HUES48 (cell line): ENCODE measurements around the gene OSGIN1.

Experiments
- H3K27ac ChIP-seq: one replicate; pipeline ENCODE4 v1.7.0; 2013; ENCODE audit warnings: low read depth, low read length, inconsistent platforms
- H3K27me3 ChIP-seq: 2 replicates; pipeline ENCODE4 v1.6.1; 2013; ENCODE audit warnings: mild to moderate bottlenecking, low read length; ENCODE audit not compliant: control insufficient read depth, insufficient read depth
- H3K36me3 ChIP-seq: 2 replicates; pipeline ENCODE4 v1.6.1; 2013; ENCODE audit warnings: low read length; ENCODE audit not compliant: control insufficient read depth, insufficient read depth
- H3K4me1 ChIP-seq: 2 replicates; pipeline ENCODE4 v1.6.1; 2013; ENCODE audit warnings: mild to moderate bottlenecking, low read length; ENCODE audit not compliant: control insufficient read depth, insufficient read depth
- H3K4me3 ChIP-seq: 2 replicates; pipeline ENCODE4 v1.5.1; 2013; ENCODE audit warnings: mild to moderate bottlenecking, low read depth, low read length
- H3K9ac ChIP-seq: 2 replicates; pipeline ENCODE4 v1.6.1; 2013; ENCODE audit warnings: mild to moderate bottlenecking, low read depth, low read length, moderate library complexity
- H3K9me3 ChIP-seq: 2 replicates; pipeline ENCODE4 v1.6.1; 2013; ENCODE audit warnings: low read length; ENCODE audit not compliant: control insufficient read depth, insufficient read depth

Gene OSGIN1

GRCh38 chr16:83978401-83978904, 25.4 kb downstream of the OSGIN1 start:
- Histone ChIP-seq H3K4me3 (no peak overlapping the region), H3K27ac (no peak overlapping the region), H3K36me3 (no peaks in the 10 kb centered on the region), H3K4me1 (no peaks in the 10 kb centered on the region), H3K9me3 (0 out of 2 replicates have a peak, but pooled peaks cover 2% of the 10 kb centered on the region), H3K9ac (no peak overlapping the region), H3K27me3 (no peaks in the 10 kb centered on the region)

GRCh38 chr16:83979441-83979840, 26.4 kb downstream of the OSGIN1 start:
- Histone ChIP-seq H3K4me3 (no peak overlapping the region), H3K27ac (peak overlapping the region; percentile 75), H3K4me1 (no peaks in the 10 kb centered on the region), H3K27me3 (no peaks in the 10 kb centered on the region), H3K9ac (no peak overlapping the region), H3K36me3 (no peaks in the 10 kb centered on the region), H3K9me3 (0 out of 2 replicates have a peak, but pooled peaks cover 2% of the 10 kb centered on the region)

GRCh38 chr16:83980794-83981193, 27.8 kb downstream of the OSGIN1 start:
- 0 out of 2 replicates have a peak, but pooled peaks cover 2% of the 10 kb centered on the region for H3K9me3 ChIP-seq
- H3K9ac ChIP-seq: no peak overlapping the region
- H3K4me3 ChIP-seq: no peak overlapping the region
- H3K4me1 ChIP-seq: no peaks in the 10 kb centered on the region
- H3K36me3 ChIP-seq: no peaks in the 10 kb centered on the region
- no peak overlapping the region for H3K27ac ChIP-seq
- no peaks in the 10 kb centered on the region for H3K27me3 ChIP-seq

- Histone ChIP-seq H3K4me1 (no peaks in the 10 kb centered on the region), H3K9ac (no peak overlapping the region), H3K9me3 (0 out of 2 replicates have a peak, but pooled peaks cover 2% of the 10 kb centered on the region), H3K27me3 (no peaks in the 10 kb centered on the region), H3K36me3 (no peaks in the 10 kb centered on the region), H3K27ac (no peak overlapping the region), H3K4me3 (no peak overlapping the region)
These were observed 28.8 kb downstream of the OSGIN1 start for GRCh38 chr16:83981799-83982198.

GRCh38 chr16:83983491-83983890, 30.5 kb downstream of the OSGIN1 start:
- Histone ChIP-seq H3K9me3 (0 out of 2 replicates have a peak, but pooled peaks cover 2% of the 10 kb centered on the region), H3K4me3 (no peak overlapping the region), H3K27ac (no peak overlapping the region), H3K27me3 (no peaks in the 10 kb centered on the region), H3K4me1 (peaks cover 5% of the 10 kb centered on the region; the same call in 1 of the 2 replicates), H3K36me3 (no peaks in the 10 kb centered on the region), H3K9ac (no peak overlapping the region)

- Histone ChIP-seq H3K4me1 (peaks cover 5% of the 10 kb centered on the region; the same call in 1 of the 2 replicates), H3K27me3 (no peaks in the 10 kb centered on the region), H3K9me3 (no peaks in the 10 kb centered on the region), H3K9ac (no peak overlapping the region), H3K27ac (no peak overlapping the region), H3K4me3 (no peak overlapping the region), H3K36me3 (no peaks in the 10 kb centered on the region)
These were observed 36.3 kb downstream of the OSGIN1 start for GRCh38 chr16:83989300-83989699.

- Histone ChIP-seq H3K4me1 (peaks cover 5% of the 10 kb centered on the region; the same call in 1 of the 2 replicates), H3K27me3 (no peaks in the 10 kb centered on the region), H3K9me3 (no peaks in the 10 kb centered on the region), H3K27ac (no peak overlapping the region), H3K36me3 (no peaks in the 10 kb centered on the region), H3K9ac (no peak overlapping the region), H3K4me3 (no peak overlapping the region)
These were observed 37.5 kb downstream of the OSGIN1 start for GRCh38 chr16:83990492-83990891.

- Histone ChIP-seq H3K27me3 (no peaks in the 10 kb centered on the region), H3K9me3 (no peaks in the 10 kb centered on the region), H3K4me1 (no peaks in the 10 kb centered on the region), H3K9ac (no peak overlapping the region), H3K27ac (no peak overlapping the region), H3K4me3 (no peak overlapping the region), H3K36me3 (no peaks in the 10 kb centered on the region)
These were observed 39.6 kb downstream of the OSGIN1 start for GRCh38 chr16:83992624-83993023.

GRCh38 chr16:83994087-83994486, 41.0 kb downstream of the OSGIN1 start:
- H3K27ac ChIP-seq: no peak overlapping the region
- H3K4me1 ChIP-seq: no peaks in the 10 kb centered on the region
- no peaks in the 10 kb centered on the region for H3K27me3 ChIP-seq
- no peaks in the 10 kb centered on the region for H3K9me3 ChIP-seq
- H3K4me3 ChIP-seq: no peak overlapping the region
- H3K9ac ChIP-seq: no peak overlapping the region
- no peaks in the 10 kb centered on the region for H3K36me3 ChIP-seq

GRCh38 chr16:83994703-83995102, 41.7 kb downstream of the OSGIN1 start:
- Histone ChIP-seq H3K4me3 (no peak overlapping the region), H3K4me1 (no peaks in the 10 kb centered on the region), H3K27ac (no peak overlapping the region), H3K36me3 (no peaks in the 10 kb centered on the region), H3K27me3 (no peaks in the 10 kb centered on the region), H3K9me3 (no peaks in the 10 kb centered on the region), H3K9ac (no peak overlapping the region)

- H3K4me3 ChIP-seq: no peak overlapping the region
- no peak overlapping the region for H3K27ac ChIP-seq
- H3K27me3 ChIP-seq: no peaks in the 10 kb centered on the region
- no peak overlapping the region for H3K9ac ChIP-seq
- no peaks in the 10 kb centered on the region for H3K4me1 ChIP-seq
- H3K9me3 ChIP-seq: no peaks in the 10 kb centered on the region
- H3K36me3 ChIP-seq: no peaks in the 10 kb centered on the region
These were observed 42.7 kb downstream of the OSGIN1 start for GRCh38 chr16:83995754-83996153.
